DND-41 (cell line): ENCODE data around the gene SCP2D1.

Source experiments
- ATAC-seq: fragments of 200-7000 bp; cut with Tn5 transposase; 3 replicates; pipeline ENCODE4 v1.9.1; 2021; ENCODE audit warnings: low read depth; ENCODE audit not compliant: insufficient read depth
- DNase-seq: peaks from one replicate; pipeline ENCODE4 v3.0.0-alpha.2; 2020
- H2AFZ ChIP-seq: 2 replicates; pipeline ENCODE4 v1.6.0; 2012; ENCODE audit warnings: low read depth, low read length
- H3K27ac ChIP-seq: 2 replicates; pipeline ENCODE4 v1.5.1; 2012; ENCODE audit warnings: low read length, inconsistent platforms
- H3K27me3 ChIP-seq: fragments of 200-600 bp; sonication (generic); 2 replicates; pipeline ENCODE4 v1.6.0; 2012; ENCODE audit warnings: low read length, mild to moderate bottlenecking, inconsistent platforms; ENCODE audit not compliant: insufficient read depth, poor library complexity
- H3K36me3 ChIP-seq: 2 replicates; pipeline ENCODE4 v1.5.1; 2012; ENCODE audit warnings: low read length, inconsistent platforms; ENCODE audit not compliant: insufficient read depth
- H3K4me1 ChIP-seq: 2 replicates; pipeline ENCODE4 v1.5.1; 2012; ENCODE audit warnings: mild to moderate bottlenecking, low read length; ENCODE audit not compliant: insufficient read depth
- H3K4me2 ChIP-seq: 2 replicates; pipeline ENCODE4 v1.6.0; 2012; ENCODE audit warnings: mild to moderate bottlenecking, moderate library complexity, low read length, inconsistent platforms; ENCODE audit not compliant: insufficient read depth
- H3K4me3 ChIP-seq, 2 experiments: fragments of 200-600 bp in 1 of 2; shearing (Covaris generic) in 1 of 2; 2 replicates each; pipeline ENCODE4 v1.5.1; 2012 to 2016; ENCODE audit warnings: inconsistent platforms in 2 of 2, low read length in 2 of 2, mild to moderate bottlenecking in 2 of 2, low read depth in 1 of 2, moderate library complexity in 1 of 2
- H3K79me2 ChIP-seq: 2 replicates; pipeline ENCODE4 v1.6.0; 2012; ENCODE audit warnings: low read length, inconsistent platforms; ENCODE audit not compliant: insufficient read depth
- H3K9ac ChIP-seq: 2 replicates; pipeline ENCODE4 v1.6.0; 2012; ENCODE audit warnings: low read depth, mild to moderate bottlenecking, inconsistent platforms, low read length, moderate library complexity
- H3K9me3 ChIP-seq: 2 replicates; pipeline ENCODE4 v1.5.1; 2012; ENCODE audit warnings: low read length, moderate library complexity, mild to moderate bottlenecking, inconsistent platforms; ENCODE audit not compliant: insufficient read depth, severe bottlenecking
- H4K20me1 ChIP-seq: 2 replicates; pipeline ENCODE4 v1.6.0; 2012; ENCODE audit warnings: low read length; ENCODE audit not compliant: insufficient read depth
- CTCF ChIP-seq: IDR thresholded peaks from 2 replicates; pipeline ENCODE4 v1.5.1; 2012; ENCODE audit warnings: borderline replicate concordance, low read length, moderate library complexity, mild to moderate bottlenecking; ENCODE audit not compliant: poor library complexity, severe bottlenecking; ENCODE audit errors: extremely low read depth
- EZH2 ChIP-seq: IDR thresholded peaks from 3 replicates; pipeline ENCODE4 v1.6.1; 2012; ENCODE audit warnings: borderline replicate concordance, low read depth, mild to moderate bottlenecking, moderate library complexity, low read length, inconsistent platforms; ENCODE audit not compliant: severe bottlenecking

SCP2D1 gene

GRCh38 chr20:18847226-18847755, 33.7 kb downstream of the SCP2D1 start:
- Histone ChIP-seq H2AFZ (no peak overlapping the region), H3K4me3 (no peak overlapping the region), H3K4me2 (no peak overlapping the region), H3K79me2 (no peaks in the 10 kb centered on the region), H3K36me3 (no peaks in the 10 kb centered on the region), H3K9ac (no peak overlapping the region), H4K20me1 (no peaks in the 10 kb centered on the region), H3K4me1 (no peaks in the 10 kb centered on the region), H3K27ac (no peak overlapping the region), H3K9me3 (no peaks in the 10 kb centered on the region), H3K27me3 (no peaks in the 10 kb centered on the region)
- ATAC-seq: no peak
- no peak for DNase-seq
- TF ChIP-seq CTCF (no peak), EZH2 (no peak)

GRCh38 chr20:18849131-18849530, 35.5 kb downstream of the SCP2D1 start:
- no peak for TF ChIP-seq EZH2
- TF ChIP-seq CTCF: no peak
- Histone ChIP-seq H3K4me1 (no peaks in the 10 kb centered on the region), H2AFZ (no peak overlapping the region), H4K20me1 (no peaks in the 10 kb centered on the region), H3K79me2 (no peaks in the 10 kb centered on the region), H3K9ac (no peak overlapping the region), H3K4me3 (no peak overlapping the region), H3K4me2 (no peak overlapping the region), H3K9me3 (no peaks in the 10 kb centered on the region), H3K27me3 (no peaks in the 10 kb centered on the region), H3K36me3 (no peaks in the 10 kb centered on the region), H3K27ac (no peak overlapping the region)
- DNase-seq: no peak
- ATAC-seq: no peak

GRCh38 chr20:18851629-18852028, 38.0 kb downstream of the SCP2D1 start:
- TF ChIP-seq EZH2: no peak
- TF ChIP-seq CTCF: no peak

GRCh38 chr20:18852318-18852717, 38.7 kb downstream of the SCP2D1 start:
- H3K27me3 ChIP-seq: no peaks in the 10 kb centered on the region

More at GRCh38 chr20:18851629-18852028, 38.0 kb downstream of the SCP2D1 start:
- H3K4me3 ChIP-seq: no peak overlapping the region
- no peaks in the 10 kb centered on the region for H3K4me1 ChIP-seq
- no peak for DNase-seq
- no peaks in the 10 kb centered on the region for H4K20me1 ChIP-seq
- H3K9me3 ChIP-seq: no peaks in the 10 kb centered on the region
- H2AFZ ChIP-seq: no peak overlapping the region
- no peaks in the 10 kb centered on the region for H3K79me2 ChIP-seq
- ATAC-seq: no peak
- no peaks in the 10 kb centered on the region for H3K36me3 ChIP-seq
- no peak overlapping the region for H3K4me2 ChIP-seq
- no peaks in the 10 kb centered on the region for H3K27me3 ChIP-seq
- H3K9ac ChIP-seq: no peak overlapping the region
- no peak overlapping the region for H3K27ac ChIP-seq

More at GRCh38 chr20:18852318-18852717, 38.7 kb downstream of the SCP2D1 start:
- H3K4me2 ChIP-seq: no peak overlapping the region
- DNase-seq: no peak
- no peak overlapping the region for H3K9ac ChIP-seq
- H3K9me3 ChIP-seq: no peaks in the 10 kb centered on the region
- ATAC-seq: no peak
- H2AFZ ChIP-seq: no peak overlapping the region
- H3K36me3 ChIP-seq: no peaks in the 10 kb centered on the region
- TF ChIP-seq CTCF: no peak
- no peak for TF ChIP-seq EZH2
- no peaks in the 10 kb centered on the region for H3K79me2 ChIP-seq
- H4K20me1 ChIP-seq: no peaks in the 10 kb centered on the region
- no peaks in the 10 kb centered on the region for H3K4me1 ChIP-seq
- no peak overlapping the region for H3K27ac ChIP-seq
- H3K4me3 ChIP-seq: no peak overlapping the region
